K562 (cell line): ENCODE data around the gene SCARB2. TPM values are rescaled to one million over a fixed set of nuclear protein-coding genes. Genes with fewer than 3 reads are reported as not detected.
A peak's percentile ranks its signal among the peaks of the same experiment; 100 is the strongest.

Source experiments
- CSDE1 ChIP-seq, 2 experiments: fragments of 450-650 bp; IDR thresholded peaks; 2 replicates each; pipeline ENCODE4 v1.6.1; 2016; ENCODE audit warnings: mild to moderate bottlenecking in 1 of 2
- E2F6 ChIP-seq, 2 experiments: IDR thresholded peaks; 2 replicates each; pipeline ENCODE4 v1.6.1; 2011; ENCODE audit warnings: borderline replicate concordance in 1 of 2, control low read depth in 1 of 2, low read depth in 1 of 2, low read length in 1 of 2, mild to moderate bottlenecking in 1 of 2, mixed read lengths in 1 of 2, moderate library complexity in 1 of 2; ENCODE audit not compliant: insufficient read depth in 1 of 2, insufficient read length in 1 of 2, poor library complexity in 1 of 2, severe bottlenecking in 1 of 2; ENCODE audit errors: extremely low read depth in 1 of 2
- FOS ChIP-seq: IDR thresholded peaks from 3 replicates; pipeline ENCODE4 v1.6.1; 2011; ENCODE audit not compliant: insufficient read length; ENCODE audit errors: extremely low read depth
- IRF1 ChIP-seq: sonication (generic); formaldehyde crosslinking; IDR thresholded peaks from 2 replicates; pipeline ENCODE4 v1.8.0; 2022; ENCODE audit warnings: missing genetic modification reagents, mild to moderate bottlenecking, borderline replicate concordance
- JUNB ChIP-seq: fragments of 450-650 bp; formaldehyde crosslinking; conservative IDR thresholded peaks from 2 replicates; pipeline ENCODE4 v1.4.0; 2020; ENCODE audit warnings: mild to moderate bottlenecking
- MYBL2 ChIP-seq, 2 experiments: fragments of 450-650 bp in 1 of 2; sonication (generic) in 1 of 2; formaldehyde crosslinking in 1 of 2; IDR thresholded peaks; 2 replicates each; pipeline versions ENCODE4 v1.6.1 to v1.8.1; 2017 to 2022; ENCODE audit warnings: borderline replicate concordance in 1 of 2, inconsistent platforms in 1 of 2, low read depth in 1 of 2, mild to moderate bottlenecking in 1 of 2, missing genetic modification reagents in 1 of 2, moderate library complexity in 1 of 2
- NBN ChIP-seq: fragments of 450-650 bp; IDR thresholded peaks from 2 replicates; pipeline ENCODE4 v1.6.1; 2016; ENCODE audit warnings: low read depth, mild to moderate bottlenecking
- NELFE ChIP-seq: IDR thresholded peaks from 2 replicates; pipeline ENCODE4 v1.6.1; 2011; ENCODE audit warnings: mild to moderate bottlenecking; ENCODE audit not compliant: insufficient read depth, insufficient read length
- NR2C1 ChIP-seq, 2 experiments: fragments of 450-650 bp; IDR thresholded peaks; 2 replicates each; pipeline ENCODE4 v1.6.1; 2017; ENCODE audit warnings: mild to moderate bottlenecking in 2 of 2, antibody characterized with exemption in 1 of 2, inconsistent platforms in 1 of 2, missing compliant biosample characterization in 1 of 2, missing genetic modification characterization in 1 of 2
- NR2C2 ChIP-seq, 2 experiments: fragments of 200-800 bp in 1 of 2; sonication (Bioruptor generic) in 1 of 2; sonication (generic) in 1 of 2; formaldehyde crosslinking in 1 of 2; IDR thresholded peaks; 2 replicates each; pipeline versions ENCODE4 v1.6.1 to v1.8.0; 2016 to 2022; ENCODE audit warnings: mild to moderate bottlenecking in 1 of 2, missing compliant biosample characterization in 1 of 2, missing genetic modification characterization in 1 of 2, missing genetic modification reagents in 1 of 2
- PRDM10 ChIP-seq: fragments of 450-650 bp; IDR thresholded peaks from 2 replicates; pipeline ENCODE4 v1.6.1; 2018; ENCODE audit not compliant: partially characterized antibody
- PTRF ChIP-seq: fragments of 450-650 bp; IDR thresholded peaks from 2 replicates; pipeline ENCODE4 v1.6.1; 2016; ENCODE audit warnings: mild to moderate bottlenecking, missing genetic modification characterization, missing compliant biosample characterization
- RBM15 ChIP-seq: fragments of 200-400 bp; formaldehyde crosslinking; IDR thresholded peaks from 2 replicates; pipeline ENCODE4 v1.6.1; 2018; ENCODE audit warnings: mild to moderate bottlenecking, low read length, moderate library complexity; ENCODE audit not compliant: insufficient read depth
- RBM25 ChIP-seq: fragments of 200-400 bp; formaldehyde crosslinking; IDR thresholded peaks from 2 replicates; pipeline ENCODE4 v1.6.1; 2018; ENCODE audit warnings: low read length, low read depth, moderate library complexity; ENCODE audit not compliant: severe bottlenecking
- ZBTB9 ChIP-seq: fragments of 450-650 bp; formaldehyde crosslinking; IDR thresholded peaks from 2 replicates; pipeline ENCODE4 v1.4.0; 2020; ENCODE audit warnings: mild to moderate bottlenecking, moderate library complexity
- ZNF239 ChIP-seq: fragments of 250-450 bp; sonication (Bioruptor Pico); IDR thresholded peaks from 2 replicates; pipeline ENCODE4 v1.4.0; 2020; ENCODE audit warnings: mild to moderate bottlenecking
- ZNF253 ChIP-seq: fragments of 250-450 bp; sonication (Bioruptor Pico); conservative IDR thresholded peaks from 2 replicates; pipeline ENCODE4 v1.6.1; 2021; ENCODE audit warnings: mild to moderate bottlenecking
- ZNF561 ChIP-seq: fragments of 450-650 bp; formaldehyde crosslinking; conservative IDR thresholded peaks from 2 replicates; pipeline ENCODE4 v1.4.0; 2020; ENCODE audit warnings: mild to moderate bottlenecking, moderate library complexity
- ZNF644 ChIP-seq: fragments of 200-800 bp; sonication (Bioruptor generic); IDR thresholded peaks from 2 replicates; pipeline ENCODE4 v1.6.1; 2016; ENCODE audit warnings: low read depth, missing genetic modification characterization, missing compliant biosample characterization
- ZNF75A ChIP-seq: fragments of 450-650 bp; formaldehyde crosslinking; IDR thresholded peaks from 2 replicates; pipeline ENCODE4 v1.4.0; 2020; ENCODE audit warnings: mild to moderate bottlenecking
- polyA plus RNA-seq, 8 experiments: library from polyadenylated mRNA; depleted of rRNA in 4 of 8; stranded (reverse) in 5 of 8; unstranded in 3 of 8; fragments of >200 nt; fragmentation: Nextera tagmentation in 2 of 8; fragmentation: Illumina TruSeq in 1 of 8; extraction: Ambion mirVana in 2 of 8; extraction: Trizol in 1 of 8; gene quantifications; 2 replicates each; pipeline versions ENCODE4 v1.2.1 to v1.2.3, GENCODE V29; 2011 to 2014; ENCODE audit warnings: inconsistent platforms in 1 of 8, missing spikeins in 1 of 8
- total RNA-seq, 7 experiments: library from RNA; depleted of rRNA in 6 of 7; stranded (reverse); fragments of >200 nt in 6 of 7; fragmentation: Illumina TruSeq in 2 of 7; extraction: Trizol in 2 of 7; gene quantifications; 2 replicates each; pipeline versions ENCODE4 v1.2.1 to v1.2.3, GENCODE V29; 2011 to 2021; ENCODE audit warnings: low replicate concordance in 1 of 7

Gene SCARB2
- total and polyA plus RNA-seq, 9 of the 15 experiments (the other 6 are each of a cell fraction or from before 2014, with no cell fraction given), result 6.1 to 25.8 (median 17.8) TPM

GRCh38 chr4:76147454-76148141 lies 66.0 kb downstream of the SCARB2 start (continued):
- TF ChIP-seq ZBTB9 (CRISPR knock-in tag) (no peak), IRF1 (CRISPR knock-in tag) (no peak), FOS (no peak), NELFE (no peak), RBM25 (no peak), PRDM10 (no peak), ZNF253 (CRISPR knock-in tag) (no peak), ZNF75A (CRISPR knock-in tag) (no peak), E2F6 (IDR thresholded peaks at IDR 0.05; ENCODE audit: borderline replicate concordance in 1 of 2, extremely low read depth in 1 of 2, insufficient read depth in 1 of 2, insufficient read length in 1 of 2, low read depth in 1 of 2, low read length in 1 of 2, poor library complexity in 1 of 2, severe bottlenecking in 1 of 2) (peak; percentile 49 to 84), ZNF561 (no peak), JUNB (CRISPR knock-in tag) (no peak), RBM15 (no peak), MYBL2 (IDR thresholded peaks at IDR 0.05; ENCODE audit: low read depth) (no peak), MYBL2 (CRISPR knock-in tag; IDR thresholded peaks at IDR 0.05; ENCODE audit: borderline replicate concordance) (no peak), ZNF239 (CRISPR knock-in tag) (no peak), CSDE1 (IDR thresholded peaks at IDR 0.05) (no peak), NR2C2 (CRISPR knock-in tag; IDR thresholded peaks at IDR 0.05) (no peak), NR2C2 (tag; IDR thresholded peaks at IDR 0.05) (no peak), NBN (peak; percentile 44; the same call in 1 of the 2 replicates), PTRF (tag) (no peak), NR2C1 (IDR thresholded peaks at IDR 0.05) (no peak), NR2C1 (tag; IDR thresholded peaks at IDR 0.05) (no peak), ZNF644 (tag) (no peak)
